ENCODE measurements around the gene CCDC85B. TPM values are rescaled to one million over a fixed set of nuclear protein-coding genes. Genes with fewer than 3 reads are reported as not detected.

CCDC85B gene
- total RNA-seq, 8 experiments from 2014 or later, result 3.0 to 16.0 (median 6.3) TPM

GRCh38 chr11:65859812-65860277 lies 30.6 kb upstream of the CCDC85B start:
- 0 to 2% (median 0%) methylated on average over 1 to 13 of the region's 16 CpGs; no CpG with 5 or more reads in 4 of the 10 experiments for WGBS, 10 experiments
- Histone ChIP-seq H3K27ac (peak overlapping the region; percentile 98), H3K4me1 (replicated peaks in 1 of 2) (peaks cover 6 to 12% of the 10 kb centered on the region in 2 donors), H3K4me3 (peak overlapping the region; percentile 76 to 94 (median 88))
- peak in 6 of 8 experiments; percentile 0 to 1 (median 0) for ATAC-seq (replicated peaks in 6 of 8)
- in situ Hi-C loops (cut with MboI; ENCODE audit: low pct_unique_long_range_greater_than_20kb in 2 of 9, low sequenced_read_pairs in 9 of 9, unreplicated experiment in 9 of 9), result no loop called here

GRCh38 chr11:65860278-65861164 lies 30.0 kb upstream of the CCDC85B start, which contains the start of gene MUS81:
MUS81 (plus strand) TSS chr11:65860433; CDS start chr11:65860754, 321 bp downstream.
- peak; percentile 18 to 46 (median 30) for ATAC-seq (replicated peaks in 6 of 8)
- Histone ChIP-seq H3K4me3 (peak within 1 kb of the TSS; percentile 76 to 94 (median 88)), H3K27ac (peak within 1 kb of the TSS; percentile 98), H3K4me1 (replicated peaks in 1 of 2) (peaks cover 6 to 12% of the 10 kb centered on the region in 2 donors)
- in situ Hi-C loops (cut with MboI; ENCODE audit: low pct_unique_long_range_greater_than_20kb in 2 of 9, low sequenced_read_pairs in 9 of 9, unreplicated experiment in 9 of 9), result no loop called here
- WGBS, 10 experiments, result 0 to 5% (median 0%) methylated on average over 5 to 30 of the region's 78 CpGs; no CpG with 5 or more reads in 2 of the 10 experiments

- H3K27ac ChIP-seq, result peak overlapping the region; percentile 98
- in situ Hi-C loops (cut with MboI; ENCODE audit: low pct_unique_long_range_greater_than_20kb in 2 of 9, low sequenced_read_pairs in 9 of 9, unreplicated experiment in 9 of 9), result no loop called here
- ATAC-seq (replicated peaks in 6 of 8), result no peak
- WGBS, 10 experiments, result 0 to 4% (median 0%) methylated on average over 2 to 8 of the region's 14 CpGs; no CpG with 5 or more reads in 5 of the 10 experiments
- H3K4me1 ChIP-seq (replicated peaks in 1 of 2), result peaks cover 6 to 10% of the 10 kb centered on the region in 2 donors
- H3K4me3 ChIP-seq, result peak overlapping the region; percentile 76 to 94 (median 88)
These were observed 29.3 kb upstream of the CCDC85B start for GRCh38 chr11:65861165-65861505.

GRCh38 chr11:65861533-65862183 lies 28.8 kb upstream of the CCDC85B start:
- peak overlapping the region; percentile 76 to 94 (median 88) for H3K4me3 ChIP-seq
- 17 to 95% (median 79%) methylated on average over 1 to 12 of the region's 13 CpGs; no CpG with 5 or more reads in 4 of the 10 experiments for WGBS, 10 experiments
- peaks cover 6% of the 10 kb centered on the region in 2 donors for H3K4me1 ChIP-seq (replicated peaks in 1 of 2)
- in situ Hi-C loops (cut with MboI; ENCODE audit: low pct_unique_long_range_greater_than_20kb in 2 of 9, low sequenced_read_pairs in 9 of 9, unreplicated experiment in 9 of 9), result no loop called here
- H3K27ac ChIP-seq, result no peak overlapping the region
- no peak for ATAC-seq (replicated peaks in 6 of 8)

- in situ Hi-C loops (cut with MboI; ENCODE audit: low pct_unique_long_range_greater_than_20kb in 2 of 9, low sequenced_read_pairs in 9 of 9, unreplicated experiment in 9 of 9), result no loop called here
- no peak overlapping the region for H3K4me3 ChIP-seq
- no peak for ATAC-seq (replicated peaks in 6 of 8)
These were observed 28.2 kb upstream of the CCDC85B start for GRCh38 chr11:65862191-65862735.

GRCh38 chr11:65862941-65863888 lies 27.3 kb upstream of the CCDC85B start:
- H3K27ac ChIP-seq, result no peak overlapping the region
- no peak overlapping the region for H3K4me3 ChIP-seq
- WGBS, 10 experiments, result 96 to 100% (median 100%) methylated on average over 1 to 4 of the region's 24 CpGs; no CpG with 5 or more reads in 6 of the 10 experiments
- no peak for ATAC-seq (replicated peaks in 6 of 8)
- H3K4me1 ChIP-seq (replicated peaks in 1 of 2), result peaks cover 6 to 8% of the 10 kb centered on the region in 2 donors
- in situ Hi-C loops (cut with MboI; ENCODE audit: low pct_unique_long_range_greater_than_20kb in 2 of 9, low sequenced_read_pairs in 9 of 9, unreplicated experiment in 9 of 9), result no loop called here

More at GRCh38 chr11:65862191-65862735, 28.2 kb upstream of the CCDC85B start:
- WGBS, 10 experiments, result 100% methylated on average over 1 to 3 of the region's 5 CpGs; no CpG with 5 or more reads in 8 of the 10 experiments
- Histone ChIP-seq H3K27ac (no peak overlapping the region), H3K4me1 (replicated peaks in 1 of 2) (peaks cover 6 to 8% of the 10 kb centered on the region in 2 donors)

- H3K4me1 ChIP-seq (replicated peaks in 1 of 2), result peaks cover 6 to 8% of the 10 kb centered on the region in 2 donors
- no peak overlapping the region for H3K4me3 ChIP-seq
- ATAC-seq (replicated peaks in 6 of 8), result no peak
- WGBS, 10 experiments, result 80 to 100% (median 87%) methylated on average over 1 to 8 of the region's 12 CpGs; no CpG with 5 or more reads in 7 of the 10 experiments
- in situ Hi-C loops (cut with MboI; ENCODE audit: low pct_unique_long_range_greater_than_20kb in 2 of 9, low sequenced_read_pairs in 9 of 9, unreplicated experiment in 9 of 9), result no loop called here
- no peak overlapping the region for H3K27ac ChIP-seq
These were observed 26.4 kb upstream of the CCDC85B start for GRCh38 chr11:65863889-65864705.

- in situ Hi-C loops (cut with MboI; ENCODE audit: low pct_unique_long_range_greater_than_20kb in 2 of 9, low sequenced_read_pairs in 9 of 9, unreplicated experiment in 9 of 9), result no loop called here
- 73 to 100% (median 93%) methylated on average over 2 to 9 of the region's 18 CpGs; no CpG with 5 or more reads in 2 of the 10 experiments for WGBS, 10 experiments
These were observed 25.6 kb upstream of the CCDC85B start for GRCh38 chr11:65864706-65865471.

GRCh38 chr11:65865550-65866172 lies 24.8 kb upstream of the CCDC85B start:
- WGBS, 10 experiments, result 80 to 100% (median 86%) methylated on average over 2 to 3 of the region's 9 CpGs; no CpG with 5 or more reads in 7 of the 10 experiments
- H3K27ac ChIP-seq, result no peak overlapping the region
- H3K4me3 ChIP-seq, result no peak overlapping the region
- H3K4me1 ChIP-seq (replicated peaks in 1 of 2), result peaks cover 6 to 9% of the 10 kb centered on the region in 2 donors
- in situ Hi-C loops (cut with MboI; ENCODE audit: low pct_unique_long_range_greater_than_20kb in 2 of 9, low sequenced_read_pairs in 9 of 9, unreplicated experiment in 9 of 9), result no loop called here
- ATAC-seq (replicated peaks in 6 of 8), result no peak

More at GRCh38 chr11:65864706-65865471, 25.6 kb upstream of the CCDC85B start:
- Histone ChIP-seq H3K4me3 (no peak overlapping the region), H3K4me1 (replicated peaks in 1 of 2) (peaks cover 6 to 8% of the 10 kb centered on the region in 2 donors), H3K27ac (no peak overlapping the region)
- no peak for ATAC-seq (replicated peaks in 6 of 8)

GRCh38 chr11:65866509-65867283 lies 23.8 kb upstream of the CCDC85B start:
- in situ Hi-C loops (cut with MboI; ENCODE audit: low pct_unique_long_range_greater_than_20kb in 2 of 9, low sequenced_read_pairs in 9 of 9, unreplicated experiment in 9 of 9), result no loop called here
- WGBS, 10 experiments, result 33 to 100% (median 90%) methylated on average over 1 to 13 of the region's 21 CpGs; no CpG with 5 or more reads in 5 of the 10 experiments
- ATAC-seq (replicated peaks in 6 of 8), result no peak
- Histone ChIP-seq H3K4me3 (no peak overlapping the region), H3K4me1 (replicated peaks in 1 of 2) (peaks cover 8 to 14% of the 10 kb centered on the region in 2 donors), H3K27ac (no peak overlapping the region)

Data from motor neuron (in vitro differentiated cells).